ENCODE measurements around the gene C5AR2. TPM values are rescaled to one million over a fixed set of nuclear protein-coding genes. Genes with fewer than 3 reads are reported as not detected.

The C5AR2 gene
- polyA plus RNA-seq, 1 of the 3 experiments (the other 2 are of a cell fraction) = not detected

GRCh38 chr19:47377801-47378200, 45.8 kb downstream of the C5AR2 start:
- POLR2A ChIA-PET = no interaction called here
- no peak overlapping the region for H3K27ac ChIP-seq (ENCODE audit: low read depth in 2 of 2, low read length in 1 of 2)
- 87% methylated on average over 7 of the region's 12 CpGs for WGBS (ENCODE audit: low lambda C conversion rate)

More at GRCh38 chr19:47377801-47378200, 45.8 kb downstream of the C5AR2 start:
- Histone ChIP-seq H3K4me3 (ENCODE audit: low read depth in 2 of 2, low read length in 1 of 2) (no peak overlapping the region), H4K20me1 (ENCODE audit: insufficient read depth) (no peaks in the 10 kb centered on the region), H3K27me3 (ENCODE audit: insufficient read depth) (no peaks in the 10 kb centered on the region), H3K4me1 (ENCODE audit: control insufficient read depth in 1 of 2, insufficient read depth in 2 of 2, low read depth in 1 of 2, low read length in 1 of 2) (no peaks in the 10 kb centered on the region), H3K36me3 (replicated peaks in 1 of 2; ENCODE audit: control insufficient read depth in 1 of 2, insufficient read depth in 2 of 2, low read length in 1 of 2) (peaks cover 4 to 77% of the 10 kb centered on the region in 2 experiments), H3K9me3 (no peaks in the 10 kb centered on the region), H3K79me2 (ENCODE audit: insufficient read depth) (no peaks in the 10 kb centered on the region), H2AFZ (ENCODE audit: low read depth) (no peak overlapping the region), H3K9me2 (no peaks in the 10 kb centered on the region), H3F3A (replicated peaks; ENCODE audit: insufficient read depth) (no peaks in the 10 kb centered on the region), H3K9ac (no peak overlapping the region), H3K4me2 (no peak overlapping the region)
- TF ChIP-seq PBX3 (IDR thresholded peaks at IDR 0.05) (no peak), RFX5 (IDR thresholded peaks at IDR 0.05; ENCODE audit: low read length) (no peak), REST (IDR thresholded peaks at IDR 0.05; ENCODE audit: low read depth, low read length) (no peak), GABPA (IDR thresholded peaks at IDR 0.05; ENCODE audit: low read depth) (no peak), SIN3A (IDR thresholded peaks at IDR 0.05; ENCODE audit: borderline replicate concordance, low read depth, low read length) (no peak), FOSL2 (IDR thresholded peaks at IDR 0.05; ENCODE audit: borderline replicate concordance, low read depth) (no peak), RAD21 (IDR thresholded peaks at IDR 0.05; ENCODE audit: low read length) (no peak), RCOR1 (IDR thresholded peaks at IDR 0.05; ENCODE audit: low read length) (no peak), RXRA (IDR thresholded peaks at IDR 0.05; ENCODE audit: borderline replicate concordance, low read depth) (no peak), FOXM1 (IDR thresholded peaks at IDR 0.05; ENCODE audit: low read depth) (no peak), USF1 (IDR thresholded peaks at IDR 0.05; ENCODE audit: borderline replicate concordance, low read depth) (no peak), ELF1 (IDR thresholded peaks at IDR 0.05) (no peak), SMC3 (IDR thresholded peaks at IDR 0.05; ENCODE audit: low read depth, low read length) (no peak), NRF1 (IDR thresholded peaks at IDR 0.05; ENCODE audit: low read depth, low read length) (no peak), YY1 (IDR thresholded peaks at IDR 0.05; ENCODE audit: low read depth) (no peak), CHD2 (IDR thresholded peaks at IDR 0.05; ENCODE audit: low read length, partially characterized antibody) (no peak)
- no peak for DNase-seq
- CTCF ChIA-PET = interaction anchor here (1.4 to 1.6 kb wide), 2 partner anchors 14 to 72 kb away, joined by 5 read pairs; no protein-coding TSS in a partner anchor

All from SK-N-SH (cell line).